Esophagus muscularis mucosa (tissue), 4 donors: Measurements from ENCODE around the gene NDRG2.

Source experiments
- CTCF ChIP-seq, 3 experiments: fragments of 200-600 bp in 2 of 3; fragments of 450-650 bp in 1 of 3; sonication (generic) in 2 of 3; IDR thresholded peaks; one replicate each; pipeline ENCODE4 v1.5.1; 2017 to 2019; ENCODE audit warnings: antibody characterized with exemption in 3 of 3, mild to moderate bottlenecking in 2 of 3, moderate library complexity in 1 of 3
- EP300 ChIP-seq: sonication (generic); formaldehyde crosslinking; IDR thresholded peaks from one replicate; pipeline ENCODE4 v1.6.1; 2017; ENCODE audit warnings: antibody characterized with exemption
- POLR2AphosphoS5 ChIP-seq, 2 donors: sonication (generic); formaldehyde crosslinking; IDR thresholded peaks; one replicate each; pipeline ENCODE4 v1.6.1; 2017; ENCODE audit warnings: antibody characterized with exemption in 2 of 2

DNA sequence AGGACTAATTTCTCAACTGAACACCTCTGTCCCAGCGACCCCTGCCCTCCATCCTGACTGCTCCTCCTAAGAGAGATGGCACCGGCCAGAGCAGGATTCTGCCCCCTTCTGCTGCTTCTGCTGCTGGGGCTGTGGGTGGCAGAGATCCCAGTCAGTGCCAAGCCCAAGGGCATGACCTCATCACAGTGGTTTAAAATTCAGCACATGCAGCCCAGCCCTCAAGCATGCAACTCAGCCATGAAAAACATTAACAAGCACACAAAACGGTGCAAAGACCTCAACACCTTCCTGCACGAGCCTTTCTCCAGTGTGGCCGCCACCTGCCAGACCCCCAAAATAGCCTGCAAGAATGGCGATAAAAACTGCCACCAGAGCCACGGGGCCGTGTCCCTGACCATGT lies 18.1 kb upstream of the NDRG2 start:
- TF ChIP-seq CTCF (IDR thresholded peaks at IDR 0.05), result no peak
- TF ChIP-seq POLR2AphosphoS5 (IDR thresholded peaks at IDR 0.05), result no peak
- no peak for TF ChIP-seq EP300
